HG03095 (cell line): ENCODE measurements around the gene CAPS.
"Not testable (repeated sequence)": the region's sequence is repeated elsewhere in the genome, so short reads cannot be mapped to it uniquely, and the experiment has no call there.

Experiments
- ATAC-seq: cut with Tn5 transposase; IDR thresholded peaks from one replicate; pipeline ENCODE4 v1.9.1; 2021; ENCODE audit warnings: moderate library complexity; ENCODE audit not compliant: unreplicated experiment

Gene CAPS

DNA sequence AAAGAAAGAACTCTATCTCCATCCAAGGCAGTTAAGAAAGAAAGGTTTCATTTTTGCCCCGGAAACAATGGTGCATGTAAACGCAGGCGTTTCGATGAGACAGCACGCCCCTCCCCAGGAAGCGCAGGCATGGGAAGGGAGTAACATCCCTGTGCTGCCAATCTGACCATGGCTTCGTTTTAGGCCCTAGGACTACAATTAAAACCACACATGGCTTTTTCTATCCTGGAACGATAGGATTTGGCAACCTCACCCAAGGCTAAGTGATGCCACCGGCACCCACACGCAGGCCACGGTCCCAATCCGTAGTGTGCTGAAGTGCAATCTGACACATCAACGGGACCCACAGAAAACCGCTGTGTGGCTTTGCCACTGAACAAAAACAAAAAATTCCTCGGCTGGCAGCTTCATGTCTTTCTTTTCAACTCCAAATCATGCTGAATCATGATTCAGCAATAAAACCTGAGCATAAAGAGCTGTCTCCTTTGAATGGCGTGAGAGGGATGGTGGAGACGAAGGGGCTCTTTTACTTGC is 39.7 kb downstream of the CAPS start:
- ATAC-seq: no peak

DNA sequence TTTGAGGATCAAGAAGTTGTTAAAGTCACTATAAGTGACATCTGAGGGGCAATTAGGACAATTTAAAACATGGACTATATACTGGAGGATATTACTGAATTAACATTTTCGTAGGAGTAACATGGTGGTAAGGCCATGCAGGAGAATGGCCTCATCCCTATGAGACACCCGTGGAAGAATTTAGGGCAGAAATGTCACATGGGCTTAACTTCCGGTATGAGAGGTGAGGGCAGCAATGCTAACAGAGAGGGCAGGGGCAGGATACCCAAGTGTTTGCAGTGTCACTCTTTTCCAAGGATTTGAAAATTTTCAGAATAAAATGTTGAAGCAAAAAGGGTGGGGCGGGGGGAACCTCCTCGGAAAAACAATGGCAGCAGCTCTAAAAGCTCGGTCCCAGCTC is 40.2 kb downstream of the CAPS start:
- ATAC-seq: no peak

DNA sequence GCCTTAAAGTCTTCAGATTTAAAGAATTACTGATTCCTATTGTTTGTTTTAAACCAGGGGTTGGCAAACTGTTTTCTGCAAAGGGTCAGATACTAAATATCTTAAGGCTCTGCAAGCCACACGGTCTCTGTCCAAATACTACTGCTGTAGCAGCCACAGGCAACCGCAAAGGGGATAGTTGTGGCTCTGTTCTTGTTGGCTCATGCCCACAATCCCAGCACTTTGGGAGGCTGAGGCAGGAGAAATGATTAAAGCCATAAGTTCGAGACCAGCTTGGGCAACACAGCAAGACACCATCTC is 41.5 kb downstream of the CAPS start:
- no peak for ATAC-seq

DNA sequence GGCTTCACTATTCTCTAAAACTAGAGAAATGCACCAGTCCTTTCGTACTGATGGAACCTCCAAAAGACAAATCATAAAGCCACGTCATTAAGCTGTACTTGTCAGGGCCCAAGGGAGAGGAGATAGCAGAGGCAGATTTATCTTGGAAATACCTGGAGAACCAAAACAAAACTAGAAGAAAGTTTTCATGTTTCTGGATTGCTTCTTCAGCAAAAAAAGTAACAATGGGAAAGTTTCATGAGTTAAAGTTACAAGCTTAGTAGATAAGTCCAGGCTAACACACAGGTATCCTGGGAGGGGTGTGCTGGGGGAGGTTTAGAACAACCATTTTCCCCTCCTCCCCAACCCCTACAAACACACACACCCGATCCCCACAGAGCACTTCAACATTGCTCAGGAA is 42.3 kb downstream of the CAPS start:
- ATAC-seq: no peak

DNA sequence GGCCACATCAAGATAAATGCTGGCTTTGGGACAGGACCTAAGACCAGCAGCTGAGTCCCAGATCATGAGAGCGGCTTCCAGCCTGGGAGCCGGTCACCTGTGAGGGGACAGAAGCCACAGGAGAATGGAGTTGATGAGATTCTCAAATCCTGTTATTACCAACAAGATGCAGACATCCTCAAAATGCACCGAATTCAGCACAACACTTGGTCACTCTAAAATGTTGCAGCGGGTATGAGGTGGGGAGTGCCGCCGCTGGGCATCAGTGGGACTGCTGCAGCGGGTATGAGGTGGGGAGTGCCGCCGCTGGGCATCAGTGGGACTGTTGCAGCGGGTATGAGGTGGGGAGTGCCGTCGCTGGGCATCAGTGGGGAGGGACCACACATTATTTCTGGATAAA is 42.7 kb downstream of the CAPS start:
- ATAC-seq: no peak

DNA sequence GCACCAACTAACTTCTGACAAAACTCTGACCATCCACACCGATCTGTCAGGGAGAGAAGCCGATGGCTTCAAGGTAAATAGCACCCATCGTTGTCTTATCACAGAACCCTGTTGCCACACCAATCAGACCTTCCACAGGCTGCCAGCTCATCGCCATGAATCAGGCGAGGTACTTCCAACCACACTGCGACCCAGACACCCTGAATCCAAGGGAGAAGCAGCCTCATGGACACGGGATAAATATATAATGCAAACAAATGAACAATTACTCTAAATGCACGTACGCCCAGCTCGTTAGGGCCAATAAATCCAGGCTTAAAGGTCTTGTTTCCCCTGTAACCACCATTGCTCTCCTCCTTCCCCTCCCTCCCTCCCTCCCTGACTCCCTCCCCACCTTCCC is 43.1 kb downstream of the CAPS start:
- no peak for ATAC-seq

DNA sequence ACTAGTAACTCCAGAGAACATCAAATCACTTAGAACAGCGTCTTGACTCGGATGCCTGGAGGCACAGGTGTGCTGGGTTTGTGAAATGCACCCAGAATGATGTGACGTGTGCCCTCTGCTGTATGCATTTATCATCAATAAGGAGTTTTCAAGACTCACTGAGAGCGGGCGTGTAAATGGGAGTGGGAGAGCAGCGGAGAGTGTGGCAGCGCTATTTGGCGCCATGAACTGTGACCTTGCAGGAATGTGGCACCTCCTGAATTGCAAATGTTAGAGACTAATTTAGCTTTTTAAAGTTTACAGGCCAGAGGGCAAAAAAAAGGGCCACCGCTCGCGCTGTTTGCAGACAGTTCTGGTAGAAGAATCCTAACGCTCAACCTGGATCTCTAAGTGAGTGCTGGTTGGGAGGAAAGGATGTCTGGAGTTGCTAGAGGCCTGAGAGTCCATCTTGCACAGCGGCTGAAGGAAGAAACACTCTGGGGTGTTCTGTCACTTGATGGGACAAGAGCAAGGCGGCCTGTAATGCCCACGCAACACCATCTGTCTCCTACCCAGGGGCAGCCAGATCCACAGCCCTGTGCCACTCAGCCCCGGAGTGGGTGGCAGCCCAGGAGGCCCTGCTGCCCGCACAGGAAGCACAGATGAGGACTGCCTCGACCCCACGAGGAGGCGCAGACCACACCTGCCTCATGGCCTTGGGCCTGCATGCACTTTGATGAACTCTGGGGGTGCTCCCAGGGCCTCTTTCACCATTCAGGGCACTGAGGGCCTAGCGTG is 44.2 kb downstream of the CAPS start:
- no peak for ATAC-seq

DNA sequence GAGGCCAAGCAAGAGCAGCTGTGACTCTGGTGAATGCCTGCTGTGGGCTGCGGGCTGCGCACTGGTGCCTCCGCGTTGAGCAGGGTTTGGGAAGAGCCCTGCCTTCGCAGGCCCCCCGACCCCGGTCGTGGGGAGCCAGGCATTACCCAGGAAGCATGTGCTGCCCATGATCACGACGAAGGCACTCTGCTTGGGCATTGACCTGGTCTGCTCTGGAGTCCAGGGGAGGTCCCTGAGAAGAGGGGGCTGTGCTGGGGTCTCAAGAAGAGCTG is 44.7 kb downstream of the CAPS start:
- ATAC-seq: no peak

DNA sequence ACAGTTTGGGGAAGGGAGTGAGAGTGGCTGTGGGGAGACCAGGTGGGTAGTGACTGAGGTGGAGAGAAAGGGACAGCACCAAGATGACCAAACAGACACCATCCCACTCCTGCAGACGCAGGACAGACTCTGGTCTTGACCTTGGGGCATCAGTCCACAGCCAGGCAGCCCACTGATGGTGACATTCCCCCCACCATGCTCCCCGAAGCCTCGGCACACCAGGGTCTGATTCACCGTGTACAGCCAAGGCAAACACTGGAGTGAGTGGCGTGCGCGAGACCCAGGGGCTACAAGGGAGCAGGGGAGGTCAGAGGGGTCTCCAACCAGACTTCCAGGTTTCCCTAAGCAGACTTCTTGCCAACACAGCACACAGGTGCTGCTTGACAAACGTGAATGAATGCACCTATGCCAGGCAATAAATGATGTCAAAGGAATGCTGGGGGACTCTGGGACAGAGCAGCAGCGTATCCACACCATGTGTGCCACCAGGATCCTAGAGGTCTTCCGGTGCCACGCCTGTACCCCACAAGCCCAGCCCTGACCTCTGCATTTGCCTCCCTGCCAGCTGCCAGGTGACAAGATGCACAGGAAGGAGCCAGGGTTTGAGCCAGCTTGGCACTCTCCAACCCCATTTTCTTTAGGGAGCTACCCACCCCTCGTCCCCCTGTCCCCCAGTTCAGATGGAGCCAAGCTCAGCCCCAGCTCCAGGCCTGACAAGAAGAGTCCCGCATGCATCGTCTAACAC is 45.4 kb downstream of the CAPS start:
- no peak for ATAC-seq

DNA sequence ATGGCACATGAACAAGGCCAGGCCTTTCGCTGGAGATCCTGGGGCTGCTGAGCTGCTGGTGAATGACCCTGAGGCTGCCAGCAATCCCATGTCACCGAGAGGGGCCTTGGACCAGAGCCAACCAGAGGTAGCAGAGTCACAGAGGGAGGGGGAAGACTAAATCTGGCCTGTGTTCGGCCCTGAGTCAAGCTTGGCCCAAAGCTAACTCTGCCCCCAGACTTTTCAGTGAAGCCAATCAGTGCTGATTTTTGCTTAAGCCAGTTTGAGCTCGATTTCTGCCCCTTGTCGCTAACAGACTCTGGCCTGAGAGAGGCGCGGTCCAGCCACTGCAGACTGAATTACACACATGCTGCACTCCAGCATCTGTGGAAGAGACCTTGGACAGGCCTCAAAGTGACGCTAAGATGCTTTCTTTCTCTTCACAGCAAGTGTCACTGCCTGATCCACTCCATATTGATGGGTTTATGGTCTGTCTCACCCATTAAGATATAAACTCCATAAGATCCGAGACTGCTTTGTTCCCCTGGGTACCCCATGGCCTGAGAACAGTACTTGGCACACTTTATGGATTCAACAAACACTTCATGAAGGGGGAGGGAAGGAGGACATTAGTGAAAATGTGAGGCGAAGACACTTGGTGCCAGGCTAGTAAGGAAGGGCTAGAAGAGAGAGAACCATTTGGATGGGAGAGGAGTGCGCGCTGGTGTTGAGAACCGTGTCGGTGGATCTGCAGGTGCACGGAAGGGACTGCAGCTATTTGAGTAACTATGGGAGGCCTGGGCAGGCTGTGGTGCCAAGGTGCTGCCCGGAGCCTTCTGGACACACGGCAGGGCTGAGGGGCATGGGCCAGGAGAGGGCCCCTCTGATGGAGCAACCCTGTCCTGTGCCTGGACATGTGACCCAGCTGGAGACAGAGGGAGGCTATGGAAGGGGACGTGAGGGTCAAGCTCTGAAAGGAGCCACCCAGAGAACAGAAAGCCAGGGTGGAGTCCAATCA is 46.2 kb downstream of the CAPS start:
- ATAC-seq: no peak

DNA sequence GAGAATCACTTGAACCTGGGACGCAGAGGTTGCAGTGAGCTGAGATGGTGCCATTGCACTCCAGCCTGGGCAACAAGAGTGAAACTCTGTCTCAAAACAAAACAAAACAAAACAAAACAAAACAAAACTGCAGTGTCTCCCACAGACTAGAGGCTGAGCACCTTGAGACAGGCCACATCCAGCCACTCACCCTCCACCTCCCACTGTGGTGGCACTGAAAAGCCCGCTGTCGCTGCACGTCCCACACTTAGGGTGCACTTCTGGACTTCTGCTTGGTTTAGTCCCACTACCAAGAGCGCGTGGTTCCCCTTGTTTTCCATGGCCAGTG is 47.6 kb downstream of the CAPS start:
- not testable (repeated sequence) for ATAC-seq

DNA sequence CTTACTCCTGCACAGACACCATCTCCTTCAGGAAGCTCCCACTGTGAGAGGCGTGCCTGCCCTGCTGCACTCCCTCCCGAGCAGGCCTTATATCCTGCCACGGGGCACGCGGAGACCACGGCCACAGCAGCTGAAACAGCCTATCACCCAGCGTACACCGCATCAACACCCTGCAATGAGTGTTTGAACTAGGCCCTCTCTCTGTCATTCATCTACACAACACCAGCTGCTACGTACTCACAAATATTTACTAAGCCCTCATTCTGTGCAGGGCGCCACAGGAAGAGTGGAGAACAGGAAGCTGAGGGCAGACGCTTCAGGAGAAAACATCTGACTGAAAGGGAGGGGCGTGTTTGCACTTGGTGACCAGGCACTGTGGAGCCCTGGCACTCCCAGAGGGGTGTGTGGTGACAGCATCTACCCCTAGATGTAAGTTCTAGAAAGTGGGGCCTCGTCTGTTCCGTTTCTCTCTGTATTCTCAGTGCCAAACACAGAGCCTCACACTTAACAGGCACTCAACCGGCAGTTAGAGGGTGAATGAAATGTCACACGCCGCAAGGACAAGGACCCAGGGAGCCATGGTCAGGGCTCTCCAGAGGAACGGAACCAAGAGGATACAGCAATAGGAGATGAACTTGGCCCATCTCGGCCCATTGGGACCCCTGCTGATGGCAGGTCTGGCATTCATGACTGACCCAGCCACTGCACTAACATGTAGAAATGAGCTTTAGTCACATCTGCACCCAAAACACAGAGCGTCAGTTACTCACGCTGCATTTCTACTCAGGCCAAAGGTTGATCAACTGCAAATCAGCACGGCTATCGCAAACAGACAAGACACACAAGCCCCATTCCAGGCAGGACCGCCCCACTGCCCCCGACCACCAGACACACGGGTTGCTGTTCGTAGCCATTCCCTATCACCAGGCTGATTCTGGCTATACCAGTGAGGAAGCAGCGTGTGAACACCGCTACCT is 48.2 kb downstream of the CAPS start:
- ATAC-seq: no peak

DNA sequence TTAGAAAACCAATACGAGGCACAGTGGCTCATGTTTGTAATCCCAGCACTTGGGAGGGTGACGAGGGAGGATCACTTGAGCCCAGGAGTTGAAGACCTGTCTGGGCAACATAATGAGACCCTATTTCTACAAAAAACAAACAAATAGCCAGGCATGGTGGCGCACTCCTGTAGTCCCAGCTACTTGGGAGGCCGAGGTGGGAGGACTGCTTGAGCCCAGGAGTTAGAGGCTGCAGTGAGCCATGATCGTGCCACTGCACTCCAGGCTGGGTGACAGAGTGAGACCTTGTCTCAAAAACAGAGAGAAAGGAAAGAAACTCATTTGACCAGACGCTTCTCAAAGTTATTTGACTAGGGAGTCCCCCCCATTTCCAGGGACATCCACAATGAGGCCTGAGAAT is 49.2 kb downstream of the CAPS start:
- not testable (repeated sequence) for ATAC-seq

DNA sequence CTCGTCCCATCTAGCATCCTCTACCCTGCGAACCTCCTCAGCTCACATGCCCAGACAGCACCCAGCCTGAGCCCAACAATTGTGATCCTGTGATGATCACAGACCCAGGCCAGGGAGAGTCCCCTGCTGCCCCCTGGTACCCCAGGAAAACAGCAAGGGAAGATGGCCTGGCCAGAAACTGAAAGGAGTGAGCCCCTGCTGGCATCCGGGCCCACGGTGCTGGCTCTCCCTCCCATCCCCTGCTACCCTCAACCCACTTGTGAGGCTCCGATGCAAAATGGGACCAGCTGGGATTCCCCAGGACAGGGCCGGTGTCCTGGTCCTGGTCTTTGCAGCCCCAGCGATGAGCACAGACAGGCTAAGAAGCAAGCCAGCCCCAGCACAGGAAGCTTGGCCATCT is 49.8 kb downstream of the CAPS start:
- no peak for ATAC-seq

DNA sequence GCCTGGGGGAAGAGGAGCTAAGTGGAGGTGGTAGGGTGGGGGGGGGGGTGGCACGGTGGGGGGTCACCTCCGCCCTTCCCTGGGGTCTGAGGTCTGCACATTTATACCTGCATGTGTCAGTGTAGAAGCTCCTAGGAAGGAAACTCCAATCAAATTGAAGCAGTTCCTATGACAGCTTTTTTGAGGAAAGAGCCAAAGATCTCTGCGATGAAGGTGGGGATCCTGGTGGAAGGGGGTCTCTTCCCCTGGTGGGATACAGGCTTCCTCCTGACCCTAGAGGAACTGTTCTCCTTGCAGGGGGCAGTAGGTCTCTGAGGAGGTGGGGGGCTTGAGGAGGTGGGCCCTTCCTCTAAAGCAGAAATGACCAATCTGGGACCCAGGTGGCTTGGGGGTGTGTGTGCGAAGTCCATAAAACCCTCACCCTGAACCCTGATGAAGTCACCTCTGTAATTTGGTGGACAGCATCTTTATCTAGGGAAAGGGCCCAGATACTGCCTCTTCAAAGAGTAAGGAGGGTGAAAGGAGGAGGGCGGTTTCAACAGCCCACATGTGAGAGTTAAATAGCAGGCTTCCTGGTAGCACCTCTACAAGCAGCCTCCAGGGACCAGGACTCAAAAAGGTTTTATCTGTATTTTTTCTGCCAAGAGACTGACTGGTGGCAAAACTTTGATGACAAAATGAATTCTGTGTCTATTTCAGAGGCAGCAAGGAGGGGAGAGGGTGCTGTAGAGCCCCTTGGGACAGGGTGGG is 50.9 kb downstream of the CAPS start:
- no peak for ATAC-seq
